Measurements from ENCODE around the gene CXADR. TPM values are rescaled to one million over a fixed set of nuclear protein-coding genes. Genes with fewer than 3 reads are reported as not detected.
"Not testable (repeated sequence)": the region's sequence is repeated elsewhere in the genome, so short reads cannot be mapped to it uniquely, and the experiment has no call there.

CXADR gene
- total RNA-seq, 4 donors from 2014 or later = 4.6 to 136 (median 87.7) TPM

- H3K4me1 ChIP-seq = peaks cover 0 to 35% (median 7%) of the 10 kb centered on the region in 4 donors
- H3K9me3 ChIP-seq = no peaks in the 10 kb centered on the region
- no peak overlapping the region for H3K4me3 ChIP-seq
- no peak overlapping the region for H3K27ac ChIP-seq
- in situ Hi-C loops (cut with MboI; ENCODE audit: low pct_ligation_motif_present in 1 of 4, low pct_unique_long_range_greater_than_20kb in 1 of 4, low sequenced_read_pairs in 3 of 4) = no loop called here
- intact Hi-C loops (cut with DNase I; ENCODE audit: low total_unique reads) = no loop called here
- H3K27me3 ChIP-seq = peaks cover 12% of the 10 kb centered on the region
- DNase-seq = no peak
- peaks cover 0 to 3% (median 0%) of the 10 kb centered on the region in 4 donors for H3K36me3 ChIP-seq
- TF ChIP-seq POLR2AphosphoS5 (IDR thresholded peaks at IDR 0.05) = no peak
- no peak for TF ChIP-seq EP300 (IDR thresholded peaks at IDR 0.05; ENCODE audit: low read depth)
- no peak for TF ChIP-seq POLR2A (IDR thresholded peaks at IDR 0.05)
- TF ChIP-seq CTCF (IDR thresholded peaks at IDR 0.05) = no peak
- 75 to 88% methylated on average over 1 to 2 of the region's 2 CpGs for WGBS, 2 donors (ENCODE audit: low coverage in 1 of 2)
These were observed 6.4 kb downstream of the CXADR start for GRCh38 chr21:17519208-17519738.

GRCh38 chr21:17519965-17520609 lies 7.2 kb downstream of the CXADR start:
- Histone ChIP-seq H3K36me3 (peaks cover 0 to 3% (median 0%) of the 10 kb centered on the region in 4 donors), H3K27me3 (peaks cover 6% of the 10 kb centered on the region), H3K4me3 (no peak overlapping the region), H3K9me3 (no peaks in the 10 kb centered on the region), H3K27ac (no peak overlapping the region), H3K4me1 (peaks cover 0 to 26% (median 7%) of the 10 kb centered on the region in 4 donors)
- 82 to 87% methylated on average over 5 to 8 of the region's 8 CpGs for WGBS, 2 donors (ENCODE audit: low coverage in 1 of 2)
- in situ Hi-C loops (cut with MboI; ENCODE audit: low pct_ligation_motif_present in 1 of 4, low pct_unique_long_range_greater_than_20kb in 1 of 4, low sequenced_read_pairs in 3 of 4) (no loop called here), intact Hi-C loops (cut with DNase I; ENCODE audit: low total_unique reads) (no loop called here)
- DNase-seq = no peak
- TF ChIP-seq EP300 (IDR thresholded peaks at IDR 0.05; ENCODE audit: low read depth) (no peak), CTCF (IDR thresholded peaks at IDR 0.05) (no peak), POLR2AphosphoS5 (IDR thresholded peaks at IDR 0.05) (no peak), POLR2A (IDR thresholded peaks at IDR 0.05) (no peak)

GRCh38 chr21:17523007-17523451 lies 10.2 kb downstream of the CXADR start:
- in situ Hi-C loops (cut with MboI; ENCODE audit: low pct_ligation_motif_present in 1 of 4, low pct_unique_long_range_greater_than_20kb in 1 of 4, low sequenced_read_pairs in 3 of 4) (no loop called here), intact Hi-C loops (cut with DNase I; ENCODE audit: low total_unique reads) (no loop called here)
- 57 to 60% methylated on average over 1 to 2 of the region's 2 CpGs for WGBS, 2 donors (ENCODE audit: low coverage in 1 of 2)
- H3K4me3 ChIP-seq = no peak overlapping the region
- TF ChIP-seq POLR2A (IDR thresholded peaks at IDR 0.05) = no peak
- peak in 2 of 3 donors; percentile 62 to 72 for TF ChIP-seq POLR2AphosphoS5 (IDR thresholded peaks at IDR 0.05)
- peak; percentile 84 for TF ChIP-seq EP300 (IDR thresholded peaks at IDR 0.05; ENCODE audit: low read depth)
- no peak for TF ChIP-seq CTCF (IDR thresholded peaks at IDR 0.05)
- H3K27me3 ChIP-seq = no peaks in the 10 kb centered on the region
- H3K27ac ChIP-seq = peak overlapping the region; percentile 61 to 73 (median 68)
- peak; percentile 21 for DNase-seq
- H3K9me3 ChIP-seq = no peaks in the 10 kb centered on the region
- peaks cover 0 to 26% (median 7%) of the 10 kb centered on the region in 4 donors for H3K4me1 ChIP-seq
- H3K36me3 ChIP-seq = peaks cover 0 to 3% (median 0%) of the 10 kb centered on the region in 4 donors

- Histone ChIP-seq H3K27ac (peak overlapping the region in 3 of 4 donors; percentile 61 to 73 (median 72)), H3K4me1 (peaks cover 0 to 26% (median 7%) of the 10 kb centered on the region in 4 donors)
- H3K27me3 ChIP-seq; in situ Hi-C loops (cut with MboI; ENCODE audit: low pct_ligation_motif_present in 1 of 4, low pct_unique_long_range_greater_than_20kb in 1 of 4, low sequenced_read_pairs in 3 of 4); H3K36me3 ChIP-seq; H3K4me3 ChIP-seq; H3K9me3 ChIP-seq; intact Hi-C loops (cut with DNase I; ENCODE audit: low total_unique reads); DNase-seq: not testable (repeated sequence)
- WGBS, 2 donors (ENCODE audit: low coverage in 1 of 2) = 83 to 86% methylated on average over 3 to 10 of the region's 10 CpGs
These were observed 11.2 kb downstream of the CXADR start for GRCh38 chr21:17523979-17524494.
